HL-60/S4 treated with phorbol 12-myristate 13-acetate at 8.2 ng/mL for 4 days and 3 days (cell line): ENCODE data around the gene CYP3A7.
"Not testable (repeated sequence)": the region's sequence is repeated elsewhere in the genome, so short reads cannot be mapped to it uniquely, and the experiment has no call there.

Experiments
- in situ Hi-C: fragments of 300-500 bp; cut with MboI; formaldehyde crosslinking; loops from 2 replicates; pipeline ENCODE4 v1.15.0; 2022; ENCODE audit warnings: low sequenced_read_pairs

CYP3A7 gene

GRCh38 chr7:99674995-99675742 lies 59.8 kb downstream of the CYP3A7 start:
- in situ Hi-C loops = no loop called here

DNA sequence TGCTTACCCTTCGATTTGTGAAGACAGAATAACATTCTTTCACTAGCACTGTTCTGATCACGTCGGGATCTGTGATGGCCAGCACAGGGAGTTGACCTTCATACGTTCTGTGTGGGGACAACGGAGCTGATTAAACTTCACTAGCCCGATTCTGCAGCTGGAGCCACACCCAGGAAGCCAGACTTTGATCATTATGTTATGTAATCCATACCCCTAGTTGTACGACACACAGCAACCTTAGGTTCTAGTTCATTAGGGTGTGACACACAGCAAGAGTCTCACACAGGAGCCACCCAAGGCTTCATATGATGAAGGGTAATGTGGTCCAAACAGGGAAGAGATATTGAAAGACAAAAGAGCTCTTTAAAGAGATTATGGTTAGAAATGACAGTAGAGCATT lies 62.4 kb downstream of the CYP3A7 start:
- in situ Hi-C loops = no loop called here

GRCh38 chr7:99669782-99670181 lies 65.2 kb downstream of the CYP3A7 start:
- in situ Hi-C loops = no loop called here

DNA sequence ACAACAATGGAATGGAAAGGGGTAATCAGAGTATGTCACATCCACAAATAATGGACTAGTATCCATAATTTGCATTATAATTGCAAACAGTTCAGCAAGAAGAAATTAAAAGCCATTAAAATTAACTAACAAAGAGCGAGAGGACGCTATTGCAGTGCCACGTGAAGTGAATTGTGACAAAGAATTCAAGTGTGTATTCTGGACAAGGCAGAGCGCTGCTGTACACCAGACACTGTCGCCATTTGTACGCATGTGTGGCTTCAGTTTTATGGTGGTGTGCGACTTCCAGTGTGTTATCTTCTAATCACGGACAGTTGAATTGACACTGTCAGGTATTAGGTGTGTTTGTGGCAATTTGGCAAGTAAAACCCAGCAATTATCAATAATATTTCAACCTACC lies 66.5 kb downstream of the CYP3A7 start:
- in situ Hi-C loops = no loop called here

- in situ Hi-C loops = no loop called here
Measured at GRCh38 chr7:99667179-99667578, 67.8 kb downstream of the CYP3A7 start.

- in situ Hi-C loops = no loop called here
Measured at GRCh38 chr7:99666013-99666395, 69.0 kb downstream of the CYP3A7 start.

- in situ Hi-C loops = no loop called here
Measured at GRCh38 chr7:99665312-99666012, 69.5 kb downstream of the CYP3A7 start.

DNA sequence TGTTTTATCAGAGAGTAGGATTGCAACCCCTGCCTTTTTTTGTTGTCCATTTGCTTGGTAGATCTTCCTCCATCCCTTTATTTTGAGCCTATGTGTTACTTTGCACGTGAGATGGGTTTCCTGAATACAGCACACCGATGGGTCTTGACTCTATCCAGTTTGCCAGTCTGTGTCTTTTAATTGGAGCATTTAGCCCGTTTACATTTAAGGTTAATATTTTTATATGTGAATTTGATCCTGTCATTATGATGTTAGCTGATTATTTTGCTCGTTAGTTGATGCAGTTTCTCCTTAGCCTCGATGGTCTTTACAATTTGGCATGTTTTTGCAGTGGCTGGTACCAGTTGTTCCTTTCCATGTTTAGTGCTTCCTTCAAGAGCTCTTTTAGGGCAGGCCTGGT lies 77.1 kb downstream of the CYP3A7 start:
- in situ Hi-C loops = not testable (repeated sequence)
